ENCODE measurements around the gene CRP. TPM values are rescaled to one million over a fixed set of nuclear protein-coding genes. Genes with fewer than 3 reads are reported as not detected.
"Not testable (repeated sequence)": the region's sequence is repeated elsewhere in the genome, so short reads cannot be mapped to it uniquely, and the experiment has no call there.

Gene CRP
- polyA plus RNA-seq, 3 donors: not detected

DNA sequence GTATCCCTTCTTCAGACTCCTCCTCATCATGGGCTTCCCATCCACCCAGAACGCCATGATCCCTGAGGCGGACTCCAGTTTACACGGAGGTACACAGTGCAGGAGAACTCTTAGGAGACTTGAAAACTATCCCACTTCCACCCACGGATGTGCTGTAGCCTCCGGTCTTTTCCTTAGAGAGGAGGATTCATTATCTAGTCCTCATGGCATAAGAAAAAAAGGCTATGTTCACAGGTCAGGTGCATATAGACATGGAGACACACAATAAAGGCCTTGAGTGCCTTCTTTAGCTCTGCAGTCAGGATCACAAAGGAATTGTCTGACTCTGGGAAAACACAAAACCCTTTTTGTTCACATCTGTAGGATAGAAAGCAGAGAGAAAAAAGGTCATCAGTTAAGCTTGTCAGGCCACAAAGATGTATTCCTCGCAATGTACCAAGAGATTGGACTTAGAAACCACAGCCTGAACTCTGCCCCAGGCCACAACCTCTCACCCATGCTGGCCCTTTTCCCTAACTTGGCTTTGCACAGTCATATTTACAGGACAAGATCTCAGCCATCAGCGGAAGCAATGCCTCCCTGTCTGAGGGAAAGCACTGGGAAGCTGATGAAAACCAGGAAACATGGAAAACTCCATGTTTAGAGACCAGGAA is 9.0 kb downstream of the CRP start:
- DNase-seq (ENCODE audit: extremely low read depth in 1 of 11, low read depth in 9 of 11, low spot score in 4 of 11): no peak

DNA sequence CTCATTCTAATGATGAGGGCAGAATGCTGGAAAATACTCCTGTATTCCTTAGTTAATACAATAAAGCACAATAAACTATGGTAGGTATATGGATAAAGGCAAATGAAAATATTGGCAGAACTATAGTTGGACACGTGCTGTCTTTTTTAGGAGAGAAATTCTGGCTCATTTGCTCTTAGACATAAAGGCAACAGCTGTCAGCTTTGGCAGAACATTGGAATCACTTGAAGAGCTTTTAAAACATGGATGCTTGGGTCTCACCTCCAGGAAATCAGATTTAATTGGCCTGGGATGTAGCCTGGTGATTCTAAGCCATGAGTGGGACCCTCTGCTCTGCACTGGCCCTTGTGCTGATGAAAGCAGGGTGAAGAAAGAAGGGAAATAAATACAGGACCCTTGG is 9.9 kb downstream of the CRP start:
- no peak for DNase-seq (ENCODE audit: extremely low read depth in 1 of 11, low read depth in 9 of 11, low spot score in 4 of 11)

DNA sequence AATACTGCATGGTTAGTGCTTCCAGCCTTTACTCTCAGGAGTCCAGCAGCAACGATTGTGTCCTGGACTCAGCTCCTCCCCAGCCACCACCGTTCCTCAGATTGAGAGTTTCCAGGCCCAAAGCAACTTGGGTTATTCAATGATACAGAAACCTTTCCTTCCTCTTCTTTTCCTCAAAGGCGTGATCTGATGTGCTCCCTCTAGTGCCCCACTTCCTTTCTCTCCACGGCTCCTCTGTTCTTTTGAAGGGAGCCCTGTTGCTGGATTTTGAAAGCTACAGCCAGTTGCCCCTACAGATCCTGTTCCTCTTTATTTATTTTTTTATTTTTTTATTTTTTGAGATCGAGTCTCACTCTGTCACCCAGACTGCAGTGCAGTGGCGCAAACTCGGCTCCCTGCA is 14.1 kb downstream of the CRP start:
- no peak for DNase-seq (ENCODE audit: extremely low read depth in 1 of 11, low read depth in 9 of 11, low spot score in 4 of 11)

DNA sequence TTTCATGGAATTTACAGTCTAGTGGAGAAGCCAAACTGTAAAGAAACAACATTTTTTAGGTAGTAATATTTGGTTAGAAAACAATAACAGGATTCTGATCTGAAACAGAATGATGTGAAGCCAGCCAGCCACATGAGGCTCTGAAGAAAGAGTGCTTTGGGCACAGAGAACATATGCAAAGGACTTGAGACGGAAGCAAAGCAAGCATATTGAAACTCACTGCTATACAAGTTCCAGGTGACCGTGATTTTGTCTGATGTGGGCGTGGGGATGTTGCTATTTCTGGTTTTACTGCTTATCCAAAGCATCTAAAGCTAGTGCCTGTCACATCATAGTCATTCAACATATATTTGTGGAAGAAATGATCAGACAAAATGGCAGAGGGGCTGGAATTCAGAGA is 14.7 kb downstream of the CRP start:
- no peak for DNase-seq (ENCODE audit: extremely low read depth in 1 of 11, low read depth in 9 of 11, low spot score in 4 of 11)

DNA sequence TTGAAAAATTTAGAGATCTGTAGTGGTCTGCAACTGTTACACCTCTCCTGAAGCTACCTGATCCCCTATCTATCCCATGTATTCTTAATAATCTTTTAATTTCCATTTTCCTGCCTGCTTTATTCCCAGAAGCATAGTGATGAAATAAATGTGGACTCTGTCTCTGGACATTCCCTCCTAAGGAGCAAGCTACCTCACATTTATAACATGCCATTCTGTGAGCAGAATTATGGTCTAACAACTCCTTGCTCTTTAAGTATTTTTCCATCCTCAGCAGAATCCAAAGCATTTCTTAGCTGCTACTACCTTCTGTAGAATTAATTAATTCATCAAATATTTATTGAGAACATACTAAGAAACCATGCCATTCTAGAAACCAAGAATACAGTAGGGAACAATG is 15.1 kb downstream of the CRP start:
- DNase-seq (ENCODE audit: extremely low read depth in 1 of 11, low read depth in 9 of 11, low spot score in 4 of 11): no peak

DNA sequence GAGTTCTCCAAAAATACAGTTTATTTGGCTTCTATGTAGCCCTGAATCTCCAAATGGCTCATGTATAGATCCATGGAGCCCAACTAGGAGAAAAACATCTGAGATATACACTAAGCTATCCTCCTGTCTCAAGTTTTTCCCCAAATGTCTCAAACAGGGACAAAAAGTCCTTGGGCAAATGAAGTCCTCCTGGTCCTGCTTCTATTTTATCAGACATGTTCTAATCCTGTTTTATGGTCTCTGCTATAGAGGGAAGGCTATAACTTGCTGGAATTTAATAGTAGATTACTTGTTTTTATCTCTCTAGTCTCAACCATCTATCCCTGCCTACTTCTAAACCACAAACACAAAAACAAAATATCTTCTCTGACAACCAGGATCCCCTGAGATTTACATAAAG is 26.9 kb downstream of the CRP start:
- no peak for DNase-seq (ENCODE audit: extremely low read depth in 1 of 11, low read depth in 9 of 11, low spot score in 4 of 11)

DNA sequence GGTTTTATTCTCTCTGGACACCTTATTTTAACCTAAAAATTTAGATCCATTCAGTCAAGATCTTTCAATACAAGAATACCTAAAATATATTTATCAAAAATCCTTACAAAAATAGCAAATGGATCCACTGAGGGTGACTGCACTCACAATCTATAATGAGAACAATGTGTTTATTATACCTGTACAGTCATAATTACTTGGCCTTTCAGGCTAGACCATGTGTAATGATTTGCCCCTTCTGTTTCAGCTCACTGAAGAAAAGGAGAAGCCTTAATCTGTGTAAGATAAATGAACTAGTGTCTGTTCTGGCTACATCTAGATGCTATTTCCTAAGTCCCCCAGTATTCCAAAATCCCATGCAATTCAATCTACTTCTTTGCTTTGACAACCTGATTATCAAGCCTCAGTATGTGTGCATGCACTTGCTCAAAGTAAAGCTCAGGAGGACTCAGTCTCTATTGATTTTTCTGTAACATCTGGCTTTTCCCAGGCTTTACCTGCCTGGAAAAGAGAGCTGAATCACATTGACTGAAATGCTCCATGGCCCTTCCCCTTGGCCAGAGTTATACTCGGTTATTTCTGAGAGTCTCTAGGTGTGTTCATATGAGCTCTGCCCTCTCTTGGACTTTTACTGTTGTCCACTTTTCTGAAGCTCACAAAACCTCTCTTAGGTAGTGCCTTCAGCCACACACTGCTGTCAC is 27.6 kb downstream of the CRP start:
- DNase-seq (ENCODE audit: extremely low read depth in 1 of 11, low read depth in 9 of 11, low spot score in 4 of 11): no peak

DNA sequence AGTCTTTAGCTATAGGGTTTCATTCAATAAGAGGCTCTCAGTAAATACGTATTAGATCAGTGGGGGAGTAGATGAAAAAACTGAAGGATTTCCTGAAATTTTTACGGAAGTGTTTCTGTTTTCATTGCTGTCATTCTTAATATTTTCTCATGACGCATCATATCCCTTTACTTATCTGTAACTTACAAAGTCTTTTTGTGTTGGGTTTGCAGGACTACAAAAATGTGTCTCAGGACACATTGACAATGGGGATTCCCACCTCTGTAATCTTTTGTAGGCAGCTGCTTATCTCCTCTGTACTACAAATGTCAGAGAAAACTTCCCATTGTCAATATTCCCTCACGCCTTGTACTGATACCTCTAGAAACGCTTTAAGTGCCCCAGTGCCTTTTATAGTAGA is 35.5 kb downstream of the CRP start:
- no peak for DNase-seq (ENCODE audit: extremely low read depth in 1 of 11, low read depth in 9 of 11, low spot score in 4 of 11)

DNA sequence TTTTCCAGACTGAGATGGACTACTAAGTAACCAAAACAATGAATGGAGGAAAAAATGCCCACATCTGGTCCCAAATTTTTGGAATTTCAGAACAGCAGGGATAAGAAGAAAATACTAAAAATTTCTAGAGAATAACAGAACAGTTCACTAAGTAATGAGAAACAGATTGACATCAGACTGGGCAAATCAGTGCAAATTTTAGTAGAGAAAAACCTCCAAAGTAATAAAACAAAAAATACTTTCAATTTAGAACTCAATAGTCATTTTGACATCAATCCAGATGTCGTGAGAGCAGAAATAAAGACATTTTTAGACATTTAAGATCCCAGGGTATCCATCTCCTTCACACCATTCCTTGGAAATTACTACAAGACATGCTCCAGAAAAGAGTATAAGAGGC is 39.3 kb downstream of the CRP start:
- DNase-seq (ENCODE audit: extremely low read depth in 1 of 11, low read depth in 9 of 11, low spot score in 4 of 11): no peak

DNA sequence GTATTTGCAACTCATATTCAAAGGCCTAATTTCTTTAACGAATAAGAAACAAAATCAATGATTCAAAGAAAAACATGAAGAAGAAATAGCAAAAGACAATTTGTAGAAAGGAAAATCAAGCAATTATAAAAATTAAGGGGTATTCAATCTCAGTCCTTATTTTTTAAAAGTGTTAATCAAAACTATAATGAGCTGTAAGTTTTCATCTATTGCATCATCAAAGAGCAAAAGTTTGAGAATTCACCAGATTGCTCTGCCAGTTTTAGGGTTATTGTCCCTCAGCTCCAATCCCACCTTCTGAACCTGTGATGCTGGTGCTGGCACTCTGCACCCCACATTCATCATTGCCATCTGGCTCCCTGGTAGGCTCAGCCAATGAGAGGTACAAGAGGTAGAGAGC is 42.0 kb downstream of the CRP start:
- not testable (repeated sequence) for DNase-seq (ENCODE audit: extremely low read depth in 1 of 11, low read depth in 9 of 11, low spot score in 4 of 11)

DNA sequence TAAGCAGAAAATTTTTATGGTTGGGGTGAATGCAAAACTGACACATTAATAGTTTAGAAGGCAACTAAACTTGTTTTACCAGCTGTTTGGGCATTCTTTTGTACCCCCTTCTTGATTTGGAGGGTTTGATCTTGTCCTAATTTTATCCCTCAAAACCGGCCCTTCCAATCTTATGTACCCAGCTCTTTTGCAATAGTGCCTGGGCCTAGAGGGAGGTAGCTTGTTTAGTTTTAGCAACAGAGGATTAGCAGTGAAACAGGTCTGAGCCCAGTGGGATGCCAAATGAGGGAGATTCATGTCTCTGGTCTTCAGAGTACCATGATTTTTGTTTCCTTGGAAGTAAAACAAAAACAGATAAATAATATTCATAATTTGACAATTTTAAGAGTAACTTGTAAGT is 45.1 kb downstream of the CRP start:
- DNase-seq (ENCODE audit: extremely low read depth in 1 of 11, low read depth in 9 of 11, low spot score in 4 of 11): no peak

DNA sequence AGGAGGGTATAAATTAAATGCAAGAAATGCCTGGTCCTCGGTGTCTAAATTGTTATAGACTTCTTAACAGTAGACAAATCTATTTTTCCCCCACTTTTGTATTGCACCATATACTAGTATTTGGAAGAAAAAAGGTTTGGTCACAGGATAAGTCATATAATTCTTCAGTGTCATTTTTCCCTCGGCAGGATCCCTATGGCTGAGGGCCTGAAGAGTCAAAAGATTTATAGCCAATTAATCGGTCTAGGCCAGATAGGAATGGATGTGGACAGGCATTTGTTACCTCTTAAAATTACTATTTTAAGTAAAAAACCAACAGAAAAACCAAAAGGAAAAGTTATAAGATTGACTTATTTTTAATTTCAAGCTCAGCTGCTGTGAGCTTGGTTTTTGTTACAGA is 45.6 kb downstream of the CRP start:
- DNase-seq (ENCODE audit: extremely low read depth in 1 of 11, low read depth in 9 of 11, low spot score in 4 of 11): no peak

DNA sequence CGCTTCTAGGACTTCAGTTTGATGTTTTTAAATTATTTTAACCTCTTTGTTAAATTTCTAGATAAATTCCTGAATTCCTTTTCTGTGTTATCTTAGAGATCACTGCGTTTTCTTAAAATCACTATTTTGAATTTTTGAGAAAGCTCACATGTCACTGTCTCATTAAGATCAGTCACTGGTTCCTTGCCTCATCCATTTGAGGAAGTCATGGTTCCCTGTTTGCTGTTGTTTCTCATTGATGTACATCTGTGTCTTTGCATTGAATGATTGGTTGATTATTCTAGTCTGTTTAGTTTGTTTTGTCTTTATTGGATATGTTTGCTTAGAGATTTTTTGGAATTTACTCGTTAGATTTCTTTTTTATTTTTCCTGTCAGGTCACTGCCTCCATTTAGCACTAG is 50.1 kb downstream of the CRP start:
- no peak for DNase-seq (ENCODE audit: extremely low read depth in 1 of 11, low read depth in 9 of 11, low spot score in 4 of 11)

DNA sequence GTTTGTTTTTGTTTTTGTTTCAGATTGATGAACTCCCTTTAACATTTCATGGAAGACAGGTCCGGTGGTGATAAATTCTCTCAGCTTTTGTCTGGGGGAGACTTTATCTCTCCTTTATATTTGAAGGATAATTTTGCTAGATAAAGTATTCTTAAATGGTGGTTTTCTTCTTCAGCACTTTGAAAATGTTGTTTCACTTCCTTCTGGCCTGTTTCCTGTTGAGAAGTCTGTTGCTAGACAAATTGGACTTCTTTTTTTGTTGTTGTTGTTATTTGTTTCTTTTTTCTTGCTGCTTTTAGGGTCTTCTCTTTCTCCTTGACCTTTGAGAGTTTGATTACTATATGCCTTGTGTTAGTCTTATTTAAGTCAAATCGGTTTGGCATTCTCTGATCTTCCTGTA is 50.8 kb downstream of the CRP start:
- no peak for DNase-seq (ENCODE audit: extremely low read depth in 1 of 11, low read depth in 9 of 11, low spot score in 4 of 11)

Other genes starting within 250 kb of the CRP start
- not detected for gene OR10J5, start 178.6 kb downstream of the CRP start, polyA plus RNA-seq (ENCODE audit: insufficient read length in 3 of 3)
- not detected for gene APCS, start 126.8 kb downstream of the CRP start, polyA plus RNA-seq (ENCODE audit: insufficient read length in 3 of 3)
- 10 to 100 TPM; 22.1 to 34.1 (median 31.5) TPM for gene DUSP23, start 66.4 kb upstream of the CRP start, polyA plus RNA-seq (ENCODE audit: insufficient read length in 3 of 3)
- under 1 TPM; 0.19 to 0.32 (median 0.20) TPM for gene FCRL6, start 87.8 kb upstream of the CRP start, polyA plus RNA-seq (ENCODE audit: insufficient read length in 3 of 3)
- gene SLAMF8, start 112.3 kb upstream of the CRP start, polyA plus RNA-seq (ENCODE audit: insufficient read length in 3 of 3): under 1 TPM; 0.65 to 0.96 (median 0.91) TPM
- 1 to 10 TPM in 1 of 3 donors, under 1 TPM in 2; 0.30 to 1.2 (median 0.32) TPM for gene VSIG8, start 148.1 kb upstream of the CRP start, polyA plus RNA-seq (ENCODE audit: insufficient read length in 3 of 3)
- gene CFAP45, start 185.6 kb upstream of the CRP start, polyA plus RNA-seq (ENCODE audit: insufficient read length in 3 of 3): 1 to 10 TPM; 3.0 to 4.4 (median 3.1) TPM
- gene TAGLN2, start 210.9 kb upstream of the CRP start, polyA plus RNA-seq (ENCODE audit: insufficient read length in 3 of 3): 100 to 1,000 TPM; 119 to 150 (median 126) TPM
- gene IGSF9, start 231.0 kb upstream of the CRP start, polyA plus RNA-seq (ENCODE audit: insufficient read length in 3 of 3): 10 to 100 TPM; 12.7 to 19.9 (median 18.1) TPM
- not detected for gene SLAMF9, start 239.6 kb upstream of the CRP start, polyA plus RNA-seq (ENCODE audit: insufficient read length in 3 of 3)

All from renal cortex interstitium (tissue), 11 donors.